Spleen (tissue), 11 donors: Measurements from ENCODE around the gene AGAP5. TPM values are rescaled to one million over a fixed set of nuclear protein-coding genes. Genes with fewer than 3 reads are reported as not detected.

Experiments
- DNase-seq: peaks from one replicate; pipeline ENCODE4 v3.0.0-alpha.2; 2020
- H3K27ac ChIP-seq, 8 donors: fragments of 200-600 bp; sonication (generic) in 7 of 8; 1 replicate in 4 of 8; 2 replicates in 4 of 8; pipeline versions ENCODE4 v1.5.0 to v1.8.0; 2016 to 2021; ENCODE audit warnings: inconsistent platforms in 4 of 8, mild to moderate bottlenecking in 4 of 8, moderate library complexity in 1 of 8
- H3K27me3 ChIP-seq, 7 donors: fragments of 200-600 bp; sonication (generic) in 6 of 7; replicated peaks in 1 of 7; 1 replicate in 4 of 7; 2 replicates in 3 of 7; pipeline versions ENCODE4 v1.5.0 to v1.8.0; 2016 to 2021; ENCODE audit warnings: inconsistent platforms in 3 of 7, mild to moderate bottlenecking in 1 of 7
- H3K36me3 ChIP-seq, 6 donors: fragments of 200-600 bp; sonication (generic) in 5 of 6; 1 replicate in 4 of 6; 2 replicates in 2 of 6; pipeline versions ENCODE4 v1.5.0 to v1.8.0; 2016 to 2021; ENCODE audit warnings: inconsistent platforms in 2 of 6
- H3K4me1 ChIP-seq, 6 donors: fragments of 200-600 bp; sonication (generic) in 5 of 6; 1 replicate in 3 of 6; 2 replicates in 3 of 6; pipeline versions ENCODE4 v1.5.0 to v1.8.0; 2016 to 2021; ENCODE audit warnings: inconsistent platforms in 3 of 6
- H3K4me3 ChIP-seq, 8 donors: fragments of 200-600 bp; sonication (generic) in 7 of 8; 1 replicate in 4 of 8; 2 replicates in 4 of 8; pipeline versions ENCODE4 v1.5.0 to v1.8.0; 2016 to 2021; ENCODE audit warnings: inconsistent platforms in 4 of 8, mild to moderate bottlenecking in 4 of 8, moderate library complexity in 2 of 8
- H3K9me3 ChIP-seq, 8 donors: fragments of 200-600 bp; sonication (generic) in 7 of 8; 1 replicate in 4 of 8; 2 replicates in 4 of 8; pipeline versions ENCODE4 v1.5.0 to v1.8.0; 2016 to 2021; ENCODE audit warnings: inconsistent platforms in 4 of 8
- POLR2A ChIP-seq, 3 donors: fragments of 450-650 bp; IDR thresholded peaks; one replicate each; pipeline ENCODE4 v1.5.1; 2017; ENCODE audit warnings: antibody characterized with exemption in 3 of 3, mild to moderate bottlenecking in 1 of 3
- POLR2AphosphoS5 ChIP-seq, 3 donors: sonication (generic); formaldehyde crosslinking; IDR thresholded peaks; one replicate each; pipeline ENCODE4 v1.5.1; 2017; ENCODE audit warnings: antibody characterized with exemption in 3 of 3
- WGBS, 5 donors: extraction: QIAGEN DNeasy Blood & Tissue Kit in 3 of 5; methylation state at CpG; one replicate each; pipeline versions ENCODE4 v1.1.5 to v1.1.7; 2013 to 2018; 5-methylcytosine and 5-hydroxymethylcytosine counted together
- intact Hi-C: fragments of 100-400 bp; cut with DNase I; formaldehyde crosslinking; loops from one replicate; pipeline ENCODE4 v1.15.0; 2023; ENCODE audit warnings: low total_unique reads
- polyA plus RNA-seq, 3 donors: library from polyadenylated mRNA; stranded (reverse); fragments of 200-250 nt; gene quantifications; one replicate each; pipeline ENCODE4 v1.2.1, GENCODE V29; 2013
- total RNA-seq, 7 donors: library from RNA; depleted of rRNA in 3 of 7; stranded (reverse); fragments of >200 nt in 3 of 7; fragmentation: NEBNext Ultra II Directional in 4 of 7; extraction: Animal tissue kit (Norgen Biotek cat#: 25700) in 4 of 7; gene quantifications; one replicate each; pipeline versions ENCODE4 v1.1.0 to v1.2.1, GENCODE V29; 2016 to 2021
- TF ChIP-seq, protein P1 (sequence below), 11 experiments: fragments of 200-600 bp in 7 of 11; fragments of 450-650 bp in 4 of 11; sonication (generic) in 4 of 11; IDR thresholded peaks in 8 of 11; conservative IDR thresholded peaks in 3 of 11; 1 replicate in 7 of 11; 2 replicates in 4 of 11; pipeline versions ENCODE4 v1.4.0 to v1.8.0; 2016 to 2021; ENCODE audit warnings: antibody characterized with exemption in 11 of 11, inconsistent platforms in 4 of 11, mild to moderate bottlenecking in 1 of 11
- donor health status: healthy with polysubstance abuse.
- donor health status: DM: no; HTN: no; CAD: no; lungs with moderate emphysema.
- donor health status: DM: no; HTN: no; CAD: no.
- donor health status: Bipolar disorder and iron deficiency.
- donor health status: healthy.
- donor health status: DM: no; HTN: no; CAD: no.
- donor health status: DM: yes; HTN: yes; CAD: no.

AGAP5 gene
- total and polyA plus RNA-seq, 10 donors, result 2.6 to 15.7 (median 9.3) TPM

- 77 to 93% (median 87%) methylated on average over 3 of the region's 3 CpGs for WGBS, 5 donors
- intact Hi-C loops, result no loop called here
Measured at GRCh38 chr10:73639286-73639685, 58.6 kb downstream of the AGAP5 start.

GRCh38 chr10:73635781-73636180 is 62.1 kb downstream of the AGAP5 start:
- no peak overlapping the region for H3K27ac ChIP-seq
- no peak overlapping the region for H3K4me3 ChIP-seq
- no peaks in the 10 kb centered on the region for H3K36me3 ChIP-seq
- H3K27me3 ChIP-seq, result no peaks in the 10 kb centered on the region
- WGBS, 5 donors, result 30 to 50% (median 35%) methylated on average over 1 of the region's 1 CpG
- H3K9me3 ChIP-seq, result no peaks in the 10 kb centered on the region
- H3K4me1 ChIP-seq, result no peaks in the 10 kb centered on the region
- intact Hi-C loops, result no loop called here
- TF ChIP-seq POLR2AphosphoS5 (IDR thresholded peaks at IDR 0.05) (no peak), POLR2A (IDR thresholded peaks at IDR 0.05) (no peak)
- TF ChIP-seq, protein P1, sequence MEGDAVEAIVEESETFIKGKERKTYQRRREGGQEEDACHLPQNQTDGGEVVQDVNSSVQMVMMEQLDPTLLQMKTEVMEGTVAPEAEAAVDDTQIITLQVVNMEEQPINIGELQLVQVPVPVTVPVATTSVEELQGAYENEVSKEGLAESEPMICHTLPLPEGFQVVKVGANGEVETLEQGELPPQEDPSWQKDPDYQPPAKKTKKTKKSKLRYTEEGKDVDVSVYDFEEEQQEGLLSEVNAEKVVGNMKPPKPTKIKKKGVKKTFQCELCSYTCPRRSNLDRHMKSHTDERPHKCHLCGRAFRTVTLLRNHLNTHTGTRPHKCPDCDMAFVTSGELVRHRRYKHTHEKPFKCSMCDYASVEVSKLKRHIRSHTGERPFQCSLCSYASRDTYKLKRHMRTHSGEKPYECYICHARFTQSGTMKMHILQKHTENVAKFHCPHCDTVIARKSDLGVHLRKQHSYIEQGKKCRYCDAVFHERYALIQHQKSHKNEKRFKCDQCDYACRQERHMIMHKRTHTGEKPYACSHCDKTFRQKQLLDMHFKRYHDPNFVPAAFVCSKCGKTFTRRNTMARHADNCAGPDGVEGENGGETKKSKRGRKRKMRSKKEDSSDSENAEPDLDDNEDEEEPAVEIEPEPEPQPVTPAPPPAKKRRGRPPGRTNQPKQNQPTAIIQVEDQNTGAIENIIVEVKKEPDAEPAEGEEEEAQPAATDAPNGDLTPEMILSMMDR (IDR thresholded peaks at IDR 0.05 in 8 of 11, conservative IDR thresholded peaks at IDR 0.05 in 3 of 11), result no peak
- DNase-seq, result no peak

More at GRCh38 chr10:73639286-73639685, 58.6 kb downstream of the AGAP5 start:
- Histone ChIP-seq H3K27ac (no peak overlapping the region), H3K4me1 (peaks cover 0 to 10% (median 8%) of the 10 kb centered on the region in 6 donors), H3K4me3 (no peak overlapping the region), H3K36me3 (no peaks in the 10 kb centered on the region), H3K27me3 (no peaks in the 10 kb centered on the region), H3K9me3 (no peaks in the 10 kb centered on the region)
- DNase-seq, result no peak
- no peak for TF ChIP-seq POLR2AphosphoS5 (IDR thresholded peaks at IDR 0.05)
- TF ChIP-seq, protein P1 (IDR thresholded peaks at IDR 0.05 in 8 of 11, conservative IDR thresholded peaks at IDR 0.05 in 3 of 11), result no peak
- no peak for TF ChIP-seq POLR2A (IDR thresholded peaks at IDR 0.05)

DNA sequence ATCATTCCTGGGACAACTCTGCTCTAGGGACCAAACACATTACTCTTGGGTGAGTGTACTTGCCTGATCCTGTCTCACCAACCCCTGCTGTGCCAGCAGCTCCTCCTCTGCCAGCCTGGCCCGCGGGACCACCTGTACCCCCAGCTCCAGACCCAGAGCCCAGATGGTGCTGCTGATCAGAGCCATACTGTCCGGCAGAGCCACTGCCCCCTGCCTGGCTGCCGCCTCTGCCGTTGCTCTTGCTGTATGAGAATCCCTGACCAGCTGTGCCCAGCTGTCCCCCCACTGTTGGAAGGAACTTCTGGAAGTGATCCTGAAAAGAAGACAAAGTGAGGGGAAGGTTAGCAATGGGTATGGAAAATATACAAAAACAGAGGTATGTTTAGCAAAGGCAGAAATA is 63.5 kb downstream of the AGAP5 start:
- 73 to 80% (median 78%) methylated on average over 5 of the region's 5 CpGs for whole genome bisulfite sequencing, 5 donors
- Histone ChIP-seq H3K4me3 (no peak overlapping the region), H3K9me3 (no peaks in the 10 kb centered on the region), H3K4me1 (no peaks in the 10 kb centered on the region), H3K27me3 (no peaks in the 10 kb centered on the region), H3K27ac (no peak overlapping the region), H3K36me3 (no peaks in the 10 kb centered on the region)
- no peak for TF ChIP-seq POLR2A (IDR thresholded peaks at IDR 0.05)
- no peak for TF ChIP-seq POLR2AphosphoS5 (IDR thresholded peaks at IDR 0.05)
- TF ChIP-seq, protein P1 (IDR thresholded peaks at IDR 0.05 in 8 of 11, conservative IDR thresholded peaks at IDR 0.05 in 3 of 11), result no peak
- intact Hi-C loops, result no loop called here
- no peak for DNase-seq

GRCh38 chr10:73629165-73629564 is 68.7 kb downstream of the AGAP5 start:
- Histone ChIP-seq H3K36me3 (no peaks in the 10 kb centered on the region), H3K4me3 (no peak overlapping the region), H3K9me3 (no peaks in the 10 kb centered on the region), H3K27ac (no peak overlapping the region), H3K4me1 (peaks cover 6 to 21% (median 16%) of the 10 kb centered on the region in 6 donors), H3K27me3 (no peaks in the 10 kb centered on the region)
- TF ChIP-seq, protein P1 (IDR thresholded peaks at IDR 0.05 in 8 of 11, conservative IDR thresholded peaks at IDR 0.05 in 3 of 11), result no peak
- no peak for TF ChIP-seq POLR2AphosphoS5 (IDR thresholded peaks at IDR 0.05)
- TF ChIP-seq POLR2A (IDR thresholded peaks at IDR 0.05), result no peak
- 85 to 94% (median 92%) methylated on average over 5 of the region's 5 CpGs for WGBS, 5 donors
- no peak for DNase-seq
- intact Hi-C loops, result no loop called here
